Colonic mucosa (tissue), 4 donors: Measurements from ENCODE around the gene UTS2R. TPM values are rescaled to one million over a fixed set of nuclear protein-coding genes. Genes with fewer than 3 reads are reported as not detected.

Experiments
- DNase-seq: peaks from one replicate; pipeline ENCODE4 v3.0.0-alpha.2; 2020
- H3K27ac ChIP-seq: fragments of 200-600 bp; one replicate; pipeline ENCODE4 v1.8.0; 2021
- H3K27me3 ChIP-seq: fragments of 200-600 bp; one replicate; pipeline ENCODE4 v1.8.0; 2021
- H3K36me3 ChIP-seq: fragments of 200-600 bp; one replicate; pipeline ENCODE4 v1.8.0; 2021
- H3K4me1 ChIP-seq: fragments of 200-600 bp; one replicate; pipeline ENCODE4 v1.8.0; 2021; ENCODE audit warnings: mild to moderate bottlenecking
- H3K4me3 ChIP-seq: fragments of 200-600 bp; one replicate; pipeline ENCODE4 v1.8.0; 2021
- H3K9ac ChIP-seq, 2 donors: one replicate each; pipeline ENCODE4 v1.7.0; 2013; ENCODE audit warnings: control low read depth in 2 of 2, low read depth in 2 of 2, low read length in 2 of 2
- H3K9me3 ChIP-seq: fragments of 200-600 bp; one replicate; pipeline ENCODE4 v1.8.0; 2021
- CTCF ChIP-seq: fragments of 200-600 bp; IDR thresholded peaks from one replicate; pipeline ENCODE4 v1.8.0; 2022; ENCODE audit warnings: antibody characterized with exemption, mild to moderate bottlenecking
- intact Hi-C: fragments of 100-400 bp; cut with DNase I; formaldehyde crosslinking; loops from one replicate; pipeline ENCODE4 v1.14.1; 2022
- total RNA-seq, 2 donors: library from RNA; stranded (reverse); fragmentation: NEBNext Ultra II Directional in 1 of 2; extraction: Animal tissue kit (Norgen Biotek cat#: 25700) in 1 of 2; gene quantifications; one replicate each; pipeline ENCODE4 v1.2.1, GENCODE V29; 2021
- donor health status: healthy.
- donor health status: DM: no; HTN: no; CAD: no.
- donor health status: DM: no; HTN: no; CAD: no.

UTS2R gene
- total RNA-seq, 2 donors from 2014 or later, result not detected

DNA sequence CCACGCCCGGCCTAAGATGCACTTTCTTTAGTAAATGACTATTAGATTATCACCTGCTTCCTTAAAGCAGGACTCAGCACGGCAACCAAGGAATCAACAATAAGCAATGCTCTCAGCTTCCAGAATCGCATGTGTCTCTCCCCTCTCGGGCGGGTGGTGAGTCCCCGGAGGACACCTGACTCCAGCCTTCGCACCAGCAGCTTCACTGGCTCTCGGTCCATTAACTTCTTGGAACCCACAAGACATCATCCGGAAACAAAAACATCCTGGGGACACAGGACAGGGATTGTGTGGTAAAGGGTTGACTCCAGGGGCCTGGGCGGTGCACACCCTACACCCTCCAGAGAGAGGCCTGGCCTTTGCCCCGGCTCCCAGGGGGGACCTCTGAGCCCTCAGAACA is 22.7 kb downstream of the UTS2R start:
- H3K4me3 ChIP-seq, result no peak overlapping the region
- H3K9me3 ChIP-seq, result no peaks in the 10 kb centered on the region
- no peaks in the 10 kb centered on the region for H3K36me3 ChIP-seq
- DNase-seq, result no peak
- H3K27me3 ChIP-seq, result no peaks in the 10 kb centered on the region
- H3K27ac ChIP-seq, result no peak overlapping the region
- no peaks in the 10 kb centered on the region for H3K4me1 ChIP-seq
- no peak for TF ChIP-seq CTCF
- no peak overlapping the region for H3K9ac ChIP-seq
- intact Hi-C loops, result no loop called here

- Histone ChIP-seq H3K4me3 (no peak overlapping the region), H3K9ac (no peak overlapping the region), H3K36me3 (no peaks in the 10 kb centered on the region), H3K27ac (no peak overlapping the region), H3K27me3 (no peaks in the 10 kb centered on the region), H3K9me3 (no peaks in the 10 kb centered on the region), H3K4me1 (no peaks in the 10 kb centered on the region)
- DNase-seq, result no peak
- no peak for TF ChIP-seq CTCF
- intact Hi-C loops, result no loop called here
Observed at GRCh38 chr17:82396601-82397435, 25.3 kb downstream of the UTS2R start.

GRCh38 chr17:82397449-82398335 is 26.1 kb downstream of the UTS2R start:
- H3K9ac ChIP-seq, result no peak overlapping the region
- no peaks in the 10 kb centered on the region for H3K4me1 ChIP-seq
- no peak for TF ChIP-seq CTCF
- H3K36me3 ChIP-seq, result no peaks in the 10 kb centered on the region
- no peak overlapping the region for H3K27ac ChIP-seq
- H3K27me3 ChIP-seq, result no peaks in the 10 kb centered on the region
- intact Hi-C loops, result no loop called here
- DNase-seq, result no peak
- no peak overlapping the region for H3K4me3 ChIP-seq
- H3K9me3 ChIP-seq, result no peaks in the 10 kb centered on the region

DNA sequence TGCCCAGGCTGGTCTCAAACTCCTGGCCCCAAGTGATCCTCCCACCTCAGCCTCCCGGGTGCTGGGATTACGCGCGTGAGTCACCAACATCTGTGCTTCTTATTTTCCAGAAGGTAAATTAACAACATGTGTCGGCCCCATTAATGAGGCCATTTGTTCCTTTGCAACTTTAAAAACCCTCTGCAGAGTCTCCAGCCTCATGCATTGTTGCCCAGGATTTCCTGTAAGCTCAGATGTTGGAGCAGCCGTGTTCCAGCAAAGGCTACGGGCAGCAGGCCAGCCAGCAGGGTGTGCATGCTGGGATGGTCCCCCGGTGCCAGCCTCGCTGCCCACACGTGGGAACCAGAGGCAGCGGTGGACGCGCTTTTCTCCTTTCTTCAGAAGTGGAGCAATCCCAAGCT is 27.5 kb downstream of the UTS2R start:
- H3K9ac ChIP-seq, result no peak overlapping the region
- H3K27me3 ChIP-seq, result no peaks in the 10 kb centered on the region
- H3K4me1 ChIP-seq, result no peaks in the 10 kb centered on the region
- no peak overlapping the region for H3K4me3 ChIP-seq
- H3K27ac ChIP-seq, result no peak overlapping the region
- TF ChIP-seq CTCF, result no peak
- H3K36me3 ChIP-seq, result no peaks in the 10 kb centered on the region
- H3K9me3 ChIP-seq, result no peaks in the 10 kb centered on the region
- DNase-seq, result no peak
- intact Hi-C loops, result no loop called here

DNA sequence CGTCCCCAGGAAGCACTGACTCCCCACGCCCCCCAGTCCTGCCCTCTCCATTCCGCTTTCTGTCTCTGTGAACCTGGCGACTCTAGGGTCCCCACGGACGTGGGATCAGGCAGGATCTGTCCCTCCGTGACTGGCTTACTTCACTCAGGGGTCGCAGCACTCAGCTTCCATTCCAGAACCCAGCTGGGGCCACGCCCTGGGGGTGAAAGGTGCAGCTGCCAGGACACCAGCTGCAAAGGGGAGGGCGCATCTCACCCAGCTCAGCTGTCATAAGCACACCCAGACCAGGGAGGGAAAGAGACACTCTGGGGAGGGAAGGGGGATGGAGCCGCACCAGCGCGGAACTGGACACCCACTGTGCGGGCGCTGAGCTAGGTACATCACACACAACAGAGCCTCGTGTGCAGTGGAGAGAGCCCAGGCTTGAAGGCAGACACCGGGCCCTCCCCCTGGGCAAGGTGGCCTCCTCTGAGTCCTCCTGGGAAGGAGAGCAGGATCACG is 28.1 kb downstream of the UTS2R start:
- Histone ChIP-seq H3K4me1 (no peaks in the 10 kb centered on the region), H3K36me3 (no peaks in the 10 kb centered on the region), H3K9me3 (no peaks in the 10 kb centered on the region), H3K9ac (no peak overlapping the region), H3K27me3 (no peaks in the 10 kb centered on the region), H3K4me3 (no peak overlapping the region), H3K27ac (no peak overlapping the region)
- TF ChIP-seq CTCF, result no peak
- no peak for DNase-seq
- intact Hi-C loops, result no loop called here
